HUES48 (cell line): ENCODE data around the gene C6orf52.

Experiments
- H3K27ac ChIP-seq: one replicate; pipeline ENCODE4 v1.7.0; 2013; ENCODE audit warnings: low read depth, low read length, inconsistent platforms
- H3K27me3 ChIP-seq: 2 replicates; pipeline ENCODE4 v1.6.1; 2013; ENCODE audit warnings: mild to moderate bottlenecking, low read length; ENCODE audit not compliant: control insufficient read depth, insufficient read depth
- H3K36me3 ChIP-seq: 2 replicates; pipeline ENCODE4 v1.6.1; 2013; ENCODE audit warnings: low read length; ENCODE audit not compliant: control insufficient read depth, insufficient read depth
- H3K4me1 ChIP-seq: 2 replicates; pipeline ENCODE4 v1.6.1; 2013; ENCODE audit warnings: mild to moderate bottlenecking, low read length; ENCODE audit not compliant: control insufficient read depth, insufficient read depth
- H3K4me3 ChIP-seq: 2 replicates; pipeline ENCODE4 v1.5.1; 2013; ENCODE audit warnings: mild to moderate bottlenecking, low read depth, low read length
- H3K9ac ChIP-seq: 2 replicates; pipeline ENCODE4 v1.6.1; 2013; ENCODE audit warnings: mild to moderate bottlenecking, low read depth, low read length, moderate library complexity
- H3K9me3 ChIP-seq: 2 replicates; pipeline ENCODE4 v1.6.1; 2013; ENCODE audit warnings: low read length; ENCODE audit not compliant: control insufficient read depth, insufficient read depth

C6orf52 gene

DNA sequence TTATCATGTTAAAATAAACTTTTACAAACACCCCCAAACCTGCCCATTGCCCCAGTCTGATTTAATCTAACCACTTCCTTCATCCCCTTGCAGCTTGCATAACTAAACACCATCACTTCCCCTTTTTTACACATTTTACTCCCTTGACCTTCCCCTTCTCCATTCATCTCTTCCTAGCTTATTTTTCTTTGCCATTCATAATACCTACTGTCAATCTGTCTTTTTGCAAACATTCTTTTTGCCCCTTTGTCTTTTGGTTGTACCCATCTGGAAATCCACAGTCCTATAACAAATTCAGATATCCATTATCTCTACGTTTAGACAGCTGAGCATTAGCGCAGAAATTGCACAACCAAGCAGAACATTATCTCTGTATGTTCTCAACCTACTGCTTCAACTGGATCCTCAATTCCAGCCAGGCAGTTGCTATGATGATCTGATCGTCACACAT is 51.2 kb downstream of the C6orf52 start:
- no peaks in the 10 kb centered on the region for H3K36me3 ChIP-seq
- H3K4me1 ChIP-seq: no peaks in the 10 kb centered on the region
- H3K9ac ChIP-seq: no peak overlapping the region
- H3K27me3 ChIP-seq: no peaks in the 10 kb centered on the region
- H3K27ac ChIP-seq: no peak overlapping the region
- no peaks in the 10 kb centered on the region for H3K9me3 ChIP-seq
- H3K4me3 ChIP-seq: no peak overlapping the region

DNA sequence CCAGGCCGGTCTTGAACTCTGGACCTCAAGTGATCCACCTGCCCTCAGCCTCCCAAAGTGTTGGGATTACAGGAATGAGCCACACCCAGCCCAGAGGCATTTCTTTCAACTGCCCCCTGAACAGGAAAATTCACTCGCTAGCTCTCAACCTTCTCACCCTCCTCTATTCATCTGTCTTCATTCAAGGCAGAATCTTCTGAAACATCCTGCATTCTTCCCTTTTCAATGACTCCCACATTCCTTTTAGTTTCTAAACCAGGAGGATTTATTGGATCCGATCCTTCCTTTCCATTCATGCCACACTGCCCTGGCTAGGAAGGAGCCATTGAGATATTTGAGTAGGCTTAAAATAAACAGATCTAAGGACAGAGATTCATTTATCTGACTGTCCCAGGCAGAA is 52.9 kb downstream of the C6orf52 start:
- no peaks in the 10 kb centered on the region for H3K36me3 ChIP-seq
- H3K4me1 ChIP-seq: no peaks in the 10 kb centered on the region
- H3K9me3 ChIP-seq: no peaks in the 10 kb centered on the region
- H3K27me3 ChIP-seq: no peaks in the 10 kb centered on the region
- no peak overlapping the region for H3K9ac ChIP-seq
- H3K4me3 ChIP-seq: no peak overlapping the region
- no peak overlapping the region for H3K27ac ChIP-seq

DNA sequence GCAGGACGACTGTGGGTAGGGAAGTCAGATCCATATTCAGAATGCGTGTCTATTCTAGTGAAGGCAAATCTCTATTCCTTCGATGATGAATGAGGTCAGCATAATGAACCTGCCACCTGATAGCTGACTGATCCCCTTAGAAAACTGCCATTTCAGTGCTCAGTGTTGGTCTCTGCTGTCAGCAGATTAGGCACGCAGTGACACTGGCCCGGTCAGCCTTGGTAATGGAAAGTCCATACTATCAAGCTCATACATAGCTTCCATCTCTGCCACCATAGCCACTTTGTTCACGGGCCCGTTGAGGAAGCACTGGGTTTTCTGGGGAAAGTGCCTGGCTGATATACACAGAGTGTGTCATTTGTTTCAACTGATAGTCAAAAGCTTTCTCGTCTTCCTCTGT is 54.0 kb downstream of the C6orf52 start:
- H3K4me3 ChIP-seq: no peak overlapping the region

DNA sequence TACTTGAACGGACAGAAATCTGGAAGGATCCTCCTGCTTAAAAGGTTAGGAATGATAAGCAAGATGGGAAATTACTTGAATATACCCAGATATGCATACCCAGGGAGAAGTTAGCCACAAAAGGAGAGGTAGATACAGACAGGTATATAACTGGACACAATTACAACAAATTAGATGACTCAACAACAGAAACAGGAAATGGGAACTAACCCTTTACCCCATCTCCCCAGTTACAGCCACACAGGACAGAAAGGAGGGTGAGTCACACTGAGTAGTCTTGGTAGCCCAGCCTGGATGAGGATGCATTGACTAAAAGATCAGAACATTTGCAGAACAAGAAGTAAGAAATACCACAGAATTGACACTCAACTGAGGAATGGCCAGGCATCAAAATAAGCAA is 61.2 kb downstream of the C6orf52 start:
- H3K4me1 ChIP-seq: peaks cover 7% of the 10 kb centered on the region; the same call in 1 of the 2 replicates
- H3K9ac ChIP-seq: no peak overlapping the region
- H3K4me3 ChIP-seq: no peak overlapping the region
- H3K9me3 ChIP-seq: no peaks in the 10 kb centered on the region
- H3K36me3 ChIP-seq: 0 out of 2 replicates have a peak, but pooled peaks cover 3% of the 10 kb centered on the region
- no peaks in the 10 kb centered on the region for H3K27me3 ChIP-seq
- H3K27ac ChIP-seq: peak overlapping the region; percentile 71

More for the DNA sequence above, 54.0 kb downstream of the C6orf52 start:
- H3K9ac ChIP-seq: no peak overlapping the region
- no peaks in the 10 kb centered on the region for H3K4me1 ChIP-seq
- H3K9me3 ChIP-seq: no peaks in the 10 kb centered on the region
- no peaks in the 10 kb centered on the region for H3K36me3 ChIP-seq
- H3K27ac ChIP-seq: no peak overlapping the region
- no peaks in the 10 kb centered on the region for H3K27me3 ChIP-seq

DNA sequence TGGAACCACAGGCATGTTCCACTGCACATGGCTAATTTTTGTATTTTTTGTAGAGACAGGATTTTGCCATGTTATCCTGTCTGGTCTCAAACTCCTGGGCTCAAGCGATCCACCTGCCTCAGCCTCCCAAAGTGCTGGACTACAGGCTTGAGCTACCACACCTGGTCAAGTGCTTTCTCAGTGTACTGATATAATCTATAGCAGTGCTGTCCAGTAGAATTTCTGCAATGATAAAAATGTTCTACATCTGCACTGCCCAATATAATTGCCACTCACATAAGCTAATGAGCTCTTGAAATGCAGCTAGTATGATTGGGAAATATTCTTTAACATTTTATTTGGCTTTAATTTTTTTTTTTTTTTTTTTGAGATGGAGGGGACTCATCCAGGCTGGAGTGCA is 64.2 kb downstream of the C6orf52 start:
- no peak overlapping the region for H3K9ac ChIP-seq
- no peaks in the 10 kb centered on the region for H3K9me3 ChIP-seq
- peaks cover 7% of the 10 kb centered on the region; the same call in 1 of the 2 replicates for H3K4me1 ChIP-seq
- peaks cover 33% of the 10 kb centered on the region for H3K36me3 ChIP-seq
- no peak overlapping the region for H3K27ac ChIP-seq
- no peak overlapping the region for H3K4me3 ChIP-seq
- H3K27me3 ChIP-seq: no peaks in the 10 kb centered on the region

DNA sequence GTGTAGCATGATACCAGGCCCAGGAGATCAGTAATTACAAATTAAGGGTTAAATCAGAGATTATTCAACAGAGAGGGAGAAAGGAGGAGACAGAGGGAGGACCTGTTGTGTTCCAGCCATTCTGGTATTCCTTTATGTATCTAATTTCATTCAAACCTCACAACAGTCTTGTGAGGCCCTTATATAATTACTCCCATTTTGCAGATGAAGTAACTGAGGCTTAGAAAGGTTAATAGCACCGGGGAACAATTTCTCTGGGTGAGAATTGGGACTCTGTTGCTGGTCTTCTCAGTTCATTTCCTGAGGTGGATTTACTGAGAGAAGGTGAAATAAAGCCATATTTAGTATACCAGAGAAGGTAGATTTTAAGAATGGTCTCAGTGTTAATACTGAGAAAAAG is 66.6 kb downstream of the C6orf52 start:
- Histone ChIP-seq H3K4me1 (no peaks in the 10 kb centered on the region), H3K27ac (no peak overlapping the region), H3K4me3 (no peak overlapping the region), H3K36me3 (peaks cover 54% of the 10 kb centered on the region), H3K9ac (no peak overlapping the region), H3K27me3 (no peaks in the 10 kb centered on the region), H3K9me3 (no peaks in the 10 kb centered on the region)

DNA sequence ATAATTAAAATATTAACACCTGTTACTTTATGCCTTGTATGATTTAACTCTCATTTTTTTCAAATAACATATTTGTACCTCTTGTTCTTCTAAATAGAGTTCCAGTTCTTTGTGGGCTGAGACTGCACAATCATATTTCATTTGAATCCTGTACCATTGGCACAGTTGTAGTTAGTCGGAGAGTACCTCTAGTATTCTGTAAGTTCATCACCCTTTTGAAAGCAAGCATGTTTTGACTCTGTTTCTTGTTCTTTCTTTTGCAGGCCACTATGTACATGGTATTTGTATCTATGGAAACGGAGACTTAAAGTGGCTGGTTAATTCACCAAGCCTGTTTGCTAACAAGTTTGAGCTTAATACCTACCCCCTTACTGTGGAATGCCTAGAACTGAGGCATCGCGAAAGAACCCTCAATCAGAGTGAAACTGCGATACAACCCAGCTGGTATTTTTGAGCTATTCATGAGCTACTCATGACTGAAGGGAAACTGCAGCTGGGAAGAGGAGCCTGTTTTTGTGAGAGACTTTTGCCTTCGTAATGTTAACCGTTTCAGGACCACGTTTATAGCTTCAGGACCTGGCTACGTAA is 68.2 kb downstream of the C6orf52 start:
- H3K9ac ChIP-seq: no peak overlapping the region
- no peak overlapping the region for H3K4me3 ChIP-seq
- peaks cover 69% of the 10 kb centered on the region for H3K36me3 ChIP-seq
- H3K27ac ChIP-seq: no peak overlapping the region
- H3K9me3 ChIP-seq: no peaks in the 10 kb centered on the region
- H3K27me3 ChIP-seq: no peaks in the 10 kb centered on the region
- no peaks in the 10 kb centered on the region for H3K4me1 ChIP-seq

DNA sequence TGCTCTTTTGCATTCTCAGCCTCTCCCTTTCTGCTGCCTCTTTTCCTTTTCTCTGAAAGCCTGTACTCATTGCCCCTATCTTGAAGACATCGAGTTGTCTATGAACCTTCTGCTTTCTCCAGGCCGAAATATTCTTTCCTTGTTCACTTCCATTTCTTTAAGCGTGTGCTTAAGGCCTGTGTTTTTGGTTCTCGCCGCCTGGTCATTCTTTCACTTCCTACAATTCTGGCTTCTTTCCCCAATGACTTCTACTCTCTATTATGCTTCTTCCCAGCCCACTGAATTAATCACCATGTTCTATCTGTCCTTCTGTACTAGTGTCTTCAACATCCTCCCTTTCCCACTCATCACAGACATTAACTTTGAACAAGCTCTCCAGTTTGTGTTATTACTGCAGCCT is 69.6 kb downstream of the C6orf52 start:
- Histone ChIP-seq H3K9ac (no peak overlapping the region), H3K27me3 (no peaks in the 10 kb centered on the region), H3K27ac (no peak overlapping the region), H3K9me3 (no peaks in the 10 kb centered on the region), H3K4me3 (no peak overlapping the region), H3K4me1 (no peaks in the 10 kb centered on the region), H3K36me3 (peaks cover 77% of the 10 kb centered on the region)

DNA sequence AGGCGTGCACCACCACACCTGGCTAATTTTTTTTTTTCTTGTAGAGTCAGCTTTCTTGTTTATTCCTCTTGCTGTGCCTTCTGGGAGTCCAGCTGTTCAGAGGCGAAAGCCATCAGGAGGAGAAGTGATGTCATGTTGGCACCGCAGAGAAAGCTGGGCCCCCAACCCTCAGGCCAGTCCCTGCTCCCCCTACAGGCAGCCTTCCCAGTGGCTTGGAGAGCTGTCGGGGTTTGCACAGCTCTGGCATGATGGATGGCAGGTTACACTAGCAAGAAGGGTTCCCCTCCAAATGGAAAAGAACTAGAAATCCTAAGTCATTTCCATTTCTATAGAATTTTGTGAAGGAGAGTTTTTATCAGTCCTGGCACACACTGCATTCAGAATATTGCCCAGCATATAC is 72.6 kb downstream of the C6orf52 start:
- Histone ChIP-seq H3K9ac (no peak overlapping the region), H3K9me3 (no peaks in the 10 kb centered on the region), H3K36me3 (peaks cover 60% of the 10 kb centered on the region), H3K4me1 (no peaks in the 10 kb centered on the region), H3K27ac (no peak overlapping the region), H3K27me3 (no peaks in the 10 kb centered on the region), H3K4me3 (no peak overlapping the region)
